Uterus (tissue), 4 donors: ENCODE measurements around the gene CKS1B. TPM values are rescaled to one million over a fixed set of nuclear protein-coding genes. Genes with fewer than 3 reads are reported as not detected.

Source experiments
- DNase-seq, 2 donors: peaks; one replicate each; pipeline ENCODE4 v3.0.0-alpha.2; 2019 to 2020
- H3K27ac ChIP-seq, 2 donors: fragments of 200-600 bp; sonication (generic); 1 replicate in 1 of 2; 2 replicates in 1 of 2; pipeline ENCODE4 v1.5.1; 2016 to 2018
- H3K27me3 ChIP-seq, 2 donors: fragments of 200-600 bp; sonication (generic); one replicate each; pipeline ENCODE4 v1.5.1; 2018 to 2019; ENCODE audit warnings: control low read depth in 1 of 2
- H3K36me3 ChIP-seq, 2 donors: fragments of 200-600 bp; sonication (generic); one replicate each; pipeline ENCODE4 v1.5.1; 2019; ENCODE audit warnings: control low read depth in 1 of 2
- H3K4me1 ChIP-seq, 2 donors: fragments of 200-600 bp; sonication (generic); one replicate each; pipeline ENCODE4 v1.5.1; 2018 to 2019; ENCODE audit warnings: control low read depth in 1 of 2
- H3K4me3 ChIP-seq, 2 donors: fragments of 200-600 bp; sonication (generic); 1 replicate in 1 of 2; 2 replicates in 1 of 2; pipeline ENCODE4 v1.5.1; 2018 to 2019; ENCODE audit warnings: mild to moderate bottlenecking in 1 of 2
- H3K9me3 ChIP-seq, 2 donors: fragments of 200-600 bp; sonication (generic); one replicate each; pipeline ENCODE4 v1.5.1; 2019; ENCODE audit warnings: control low read depth in 1 of 2
- CTCF ChIP-seq, 4 experiments: fragments of 200-600 bp in 2 of 4; fragments of 450-650 bp in 2 of 4; sonication (generic) in 2 of 4; IDR thresholded peaks; one replicate each; pipeline ENCODE4 v1.5.1; 2016 to 2019; ENCODE audit warnings: antibody characterized with exemption in 4 of 4, mild to moderate bottlenecking in 2 of 4, moderate library complexity in 1 of 4
- POLR2A ChIP-seq, 2 donors: fragments of 450-650 bp; IDR thresholded peaks; one replicate each; pipeline ENCODE4 v1.6.1; 2016; ENCODE audit warnings: antibody characterized with exemption in 2 of 2, mild to moderate bottlenecking in 1 of 2, moderate library complexity in 1 of 2
- intact Hi-C: fragments of 100-400 bp; cut with DNase I; formaldehyde crosslinking; loops from one replicate; pipeline ENCODE4 v1.15.1; 2023; ENCODE audit warnings: low total_unique reads
- total RNA-seq, 4 donors: library from RNA; depleted of rRNA in 3 of 4; stranded (reverse); fragments of >200 nt in 3 of 4; gene quantifications; one replicate each; pipeline versions ENCODE4 v1.1.0 to v1.2.4, GENCODE V29; 2014 to 2023
- donor health status: DM: yes; HTN: yes; CAD: no.

Gene CKS1B
- total RNA-seq, 4 donors from 2014 or later: 14.1 to 52.7 (median 22.8) TPM

- intact Hi-C loops: no loop called here
- Histone ChIP-seq H3K9me3 (no peaks in the 10 kb centered on the region), H3K4me1 (peaks cover 3 to 8% of the 10 kb centered on the region in 2 donors), H3K27me3 (no peaks in the 10 kb centered on the region), H3K36me3 (no peaks in the 10 kb centered on the region), H3K27ac (peak within 1 kb of the TSS; percentile 99), H3K4me3 (peak within 1 kb of the TSS; percentile 30 to 37)
- TF ChIP-seq POLR2A (IDR thresholded peaks at IDR 0.05) (peak; percentile 93 to 96), CTCF (IDR thresholded peaks at IDR 0.05) (no peak)
- peak; percentile 96 to 97 for DNase-seq
These were observed 3.7 kb upstream of the CKS1B start, which contains the start of gene SHC1 for GRCh38 chr1:154970631-154971340. Gene SHC1, minus strand, starts transcription at chr1:154970747. Its CDS starts 221 bp downstream, at chr1:154970526.

GRCh38 chr1:154971341-154971998, 3.0 kb upstream of the CKS1B start:
- peaks cover 3 to 8% of the 10 kb centered on the region in 2 donors for H3K4me1 ChIP-seq
- peak; percentile 45 to 71 for DNase-seq
- H3K27me3 ChIP-seq: no peaks in the 10 kb centered on the region
- peak overlapping the region; percentile 99 for H3K27ac ChIP-seq
- peak overlapping the region in 1 of 2 donors; percentile 37 for H3K4me3 ChIP-seq
- H3K9me3 ChIP-seq: no peaks in the 10 kb centered on the region
- intact Hi-C loops: no loop called here
- TF ChIP-seq POLR2A (IDR thresholded peaks at IDR 0.05): no peak
- TF ChIP-seq CTCF (IDR thresholded peaks at IDR 0.05): no peak
- no peaks in the 10 kb centered on the region for H3K36me3 ChIP-seq

- Histone ChIP-seq H3K27ac (peak overlapping the region; percentile 99), H3K9me3 (no peaks in the 10 kb centered on the region), H3K36me3 (no peaks in the 10 kb centered on the region), H3K4me1 (peaks cover 3 to 8% of the 10 kb centered on the region in 2 donors), H3K27me3 (no peaks in the 10 kb centered on the region), H3K4me3 (no peak overlapping the region)
- no peak for DNase-seq
- intact Hi-C loops: no loop called here
- TF ChIP-seq CTCF (IDR thresholded peaks at IDR 0.05): no peak
- TF ChIP-seq POLR2A (IDR thresholded peaks at IDR 0.05): no peak
These were observed 2.3 kb upstream of the CKS1B start for GRCh38 chr1:154972213-154972516.

- TF ChIP-seq POLR2A (IDR thresholded peaks at IDR 0.05): peak in 1 of 2 donors; percentile 28
- no peak for TF ChIP-seq CTCF (IDR thresholded peaks at IDR 0.05)
- Histone ChIP-seq H3K9me3 (no peaks in the 10 kb centered on the region), H3K4me1 (peaks cover 3 to 8% of the 10 kb centered on the region in 2 donors), H3K27ac (peak overlapping the region; percentile 99), H3K4me3 (peak overlapping the region in 1 of 2 donors; percentile 54), H3K36me3 (no peaks in the 10 kb centered on the region), H3K27me3 (no peaks in the 10 kb centered on the region)
- DNase-seq: peak; percentile 64 to 71
- intact Hi-C loops: no loop called here
These were observed 1.8 kb upstream of the CKS1B start for GRCh38 chr1:154972517-154973343.
